Brain microvascular endothelial cell (primary cell): ENCODE results near the gene TNS1.

ENCODE experiments used
- DNase-seq: peaks from one replicate; pipeline ENCODE4 v3.0.0-alpha.2; 2020
- H3K27ac ChIP-seq: fragments of 250-450 bp; sonication (Bioruptor Pico); 2 replicates; pipeline ENCODE4 v1.5.1; 2020; ENCODE audit warnings: mild to moderate bottlenecking, moderate library complexity
- H3K27me3 ChIP-seq: fragments of 250-450 bp; sonication (Bioruptor Pico); replicated peaks from 2 replicates; pipeline ENCODE4 v1.5.1; 2020; ENCODE audit warnings: mild to moderate bottlenecking
- H3K36me3 ChIP-seq: fragments of 250-450 bp; sonication (Bioruptor Pico); replicated peaks from 2 replicates; pipeline ENCODE4 v1.5.1; 2020; ENCODE audit warnings: mild to moderate bottlenecking
- H3K4me3 ChIP-seq: 2 replicates; pipeline ENCODE4 v1.5.1; 2011; ENCODE audit warnings: low read depth, mild to moderate bottlenecking, control low read depth, low read length, moderate library complexity
- CTCF ChIP-seq: IDR thresholded peaks from 2 replicates; pipeline ENCODE4 v1.5.1; 2011; ENCODE audit warnings: low read depth, mild to moderate bottlenecking, moderate library complexity, low read length, control low read depth, inconsistent platforms; ENCODE audit errors: missing control alignments
- in situ Hi-C: cut with HindIII; loops from 2 replicates; pipeline ENCODE4 v1.10.0; 2017; ENCODE audit warnings: low sequenced_read_pairs, low pct_ligation_motif_present

TNS1 gene

DNA sequence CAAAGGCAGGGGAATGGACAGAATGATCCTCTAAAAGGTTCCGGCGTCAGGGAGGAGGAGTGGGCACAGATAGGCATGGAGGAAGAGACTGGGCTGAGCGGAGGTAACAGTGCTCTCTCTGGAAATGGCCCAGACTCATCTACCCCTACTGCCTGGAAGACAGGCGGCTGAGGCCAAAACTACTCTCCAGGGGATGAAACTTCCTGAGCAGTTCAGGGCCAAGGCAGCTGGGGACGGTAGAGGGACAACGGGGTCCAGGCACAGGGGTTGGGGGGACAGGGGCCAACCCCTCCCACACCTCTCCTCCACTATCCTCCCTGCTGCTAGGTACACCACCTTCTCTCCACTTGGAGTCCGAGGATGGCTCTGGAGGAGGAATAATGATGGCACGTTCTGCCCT, 94.3 kb downstream of the TNS1 start:
- in situ Hi-C loops: no loop called here
- Histone ChIP-seq H3K27ac (no peak overlapping the region), H3K36me3 (no peaks in the 10 kb centered on the region), H3K4me3 (no peak overlapping the region), H3K27me3 (no peaks in the 10 kb centered on the region)
- TF ChIP-seq CTCF: no peak
- no peak for DNase-seq

- no peak for DNase-seq
- H3K27ac ChIP-seq: no peak overlapping the region
- H3K36me3 ChIP-seq: no peaks in the 10 kb centered on the region
- no peak for TF ChIP-seq CTCF
- no peaks in the 10 kb centered on the region for H3K27me3 ChIP-seq
- no peak overlapping the region for H3K4me3 ChIP-seq
- in situ Hi-C loops: no loop called here
Observed at GRCh38 chr2:217907266-217907665, 95.5 kb downstream of the TNS1 start.

DNA sequence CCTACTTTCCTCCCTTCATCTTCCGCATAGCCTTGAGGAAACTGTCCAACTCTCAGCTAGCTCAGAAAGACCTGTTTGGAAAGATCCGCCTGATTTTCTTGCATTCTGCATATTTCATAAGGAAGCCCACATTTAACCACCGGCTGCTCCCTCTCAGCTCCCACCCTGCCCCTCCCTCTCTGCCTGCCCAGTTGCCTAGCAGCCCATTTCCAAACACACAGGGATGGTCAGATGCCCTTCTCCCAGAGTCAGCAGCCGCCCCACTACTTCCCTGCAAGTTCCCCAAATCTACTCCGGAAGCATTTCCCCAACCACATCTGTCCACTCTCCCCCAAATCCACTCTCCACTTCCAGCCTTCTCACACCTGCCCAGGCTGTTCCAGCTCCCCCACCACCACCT, 96.0 kb downstream of the TNS1 start:
- DNase-seq: no peak
- TF ChIP-seq CTCF: no peak
- in situ Hi-C loops: no loop called here
- Histone ChIP-seq H3K27ac (no peak overlapping the region), H3K36me3 (no peaks in the 10 kb centered on the region), H3K4me3 (no peak overlapping the region), H3K27me3 (no peaks in the 10 kb centered on the region)

DNA sequence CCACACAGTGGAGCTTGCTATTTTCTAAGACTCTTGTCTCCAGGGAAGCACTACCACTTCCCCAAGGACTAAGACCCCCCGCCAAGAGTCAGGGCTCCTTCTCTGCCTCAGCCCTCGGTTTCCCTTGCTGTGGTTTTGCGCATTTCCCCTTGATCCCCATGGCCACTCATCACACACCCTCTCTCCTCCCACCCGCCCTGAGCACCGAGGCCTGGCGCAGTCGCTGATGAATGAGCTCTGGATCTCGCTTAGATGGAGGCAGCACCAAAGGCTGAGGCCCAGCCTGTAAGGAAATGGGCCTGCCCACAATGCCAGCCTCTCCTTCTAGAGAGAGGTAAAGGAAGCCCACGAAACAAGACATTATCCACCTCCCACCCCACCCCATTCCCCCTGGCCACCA, 96.9 kb downstream of the TNS1 start:
- no peaks in the 10 kb centered on the region for H3K36me3 ChIP-seq
- H3K27me3 ChIP-seq: no peaks in the 10 kb centered on the region
- DNase-seq: no peak
- no peak overlapping the region for H3K4me3 ChIP-seq
- no peak for TF ChIP-seq CTCF
- no peak overlapping the region for H3K27ac ChIP-seq
- in situ Hi-C loops: no loop called here

DNA sequence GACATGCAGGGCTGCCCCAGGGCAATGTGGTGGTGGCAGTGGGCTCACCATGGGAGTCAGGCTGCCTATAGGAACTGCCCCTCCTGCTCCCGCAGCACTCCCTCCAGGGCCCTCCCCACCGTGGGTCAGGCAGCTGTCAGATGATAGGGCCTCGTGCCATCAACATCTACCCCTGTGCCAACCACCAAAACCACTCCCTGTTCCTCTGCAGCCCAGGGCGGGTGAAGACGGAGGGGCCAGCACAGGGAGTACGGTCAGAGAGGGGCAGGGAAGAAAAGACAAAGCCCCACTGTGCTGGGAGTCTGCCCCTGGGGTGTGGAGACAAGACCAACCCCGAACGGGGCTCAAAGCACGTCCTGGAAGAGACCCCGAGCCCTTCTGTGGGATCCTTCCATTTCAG, 97.4 kb downstream of the TNS1 start:
- H3K27ac ChIP-seq: no peak overlapping the region
- in situ Hi-C loops: no loop called here
- DNase-seq: no peak
- H3K4me3 ChIP-seq: no peak overlapping the region
- H3K27me3 ChIP-seq: no peaks in the 10 kb centered on the region
- no peaks in the 10 kb centered on the region for H3K36me3 ChIP-seq
- TF ChIP-seq CTCF: no peak

DNA sequence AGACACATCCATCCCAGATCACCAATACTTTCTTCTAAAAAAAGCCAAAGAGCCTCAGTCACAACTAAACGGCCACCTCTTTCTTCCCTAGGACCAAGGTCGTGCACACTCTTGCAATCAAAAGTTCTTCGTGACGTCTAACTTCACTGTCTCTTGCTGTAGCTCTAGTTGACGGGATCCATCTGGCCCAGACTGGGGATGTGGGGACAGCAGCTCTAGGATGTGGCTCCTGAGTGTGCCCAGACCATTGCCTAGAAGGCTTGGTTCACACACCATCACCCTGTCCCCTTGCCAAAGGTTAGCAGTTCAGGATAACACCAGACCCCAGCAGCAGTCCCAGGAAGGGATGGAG, 98.2 kb downstream of the TNS1 start:
- Histone ChIP-seq H3K27ac (no peak overlapping the region), H3K27me3 (no peaks in the 10 kb centered on the region), H3K36me3 (no peaks in the 10 kb centered on the region), H3K4me3 (no peak overlapping the region)
- in situ Hi-C loops: no loop called here
- TF ChIP-seq CTCF: no peak
- no peak for DNase-seq
